Activated T-cell treated with anti-CD3 and anti-CD28 coated beads, Interleukin-2, amount 50 U/mL, for 24 hours (primary cell): ENCODE data around the gene ROGDI.

ENCODE experiments used
- DNase-seq: peaks from one replicate; pipeline ENCODE4 v3.0.0-alpha.2; 2020
- H3K27ac Mint-ChIP-seq: 2 replicates; pipeline ENCODE4 v1.8.0; 2020; ENCODE audit warnings: mild to moderate bottlenecking, mixed read lengths
- H3K27me3 Mint-ChIP-seq: 2 replicates; pipeline ENCODE4 v1.8.0; 2020; ENCODE audit warnings: mixed read lengths
- H3K36me3 Mint-ChIP-seq: 2 replicates; pipeline ENCODE4 v1.8.0; 2020; ENCODE audit warnings: low read depth, mixed read lengths
- H3K4me1 Mint-ChIP-seq: 2 replicates; pipeline ENCODE4 v1.8.0; 2020; ENCODE audit warnings: low read depth, mixed read lengths
- H3K4me3 Mint-ChIP-seq: 2 replicates; pipeline ENCODE4 v1.8.0; 2020; ENCODE audit warnings: mild to moderate bottlenecking, moderate library complexity, mixed read lengths
- H3K9me3 Mint-ChIP-seq: 2 replicates; pipeline ENCODE4 v1.8.0; 2020; ENCODE audit warnings: mixed read lengths

Gene ROGDI, protein sequence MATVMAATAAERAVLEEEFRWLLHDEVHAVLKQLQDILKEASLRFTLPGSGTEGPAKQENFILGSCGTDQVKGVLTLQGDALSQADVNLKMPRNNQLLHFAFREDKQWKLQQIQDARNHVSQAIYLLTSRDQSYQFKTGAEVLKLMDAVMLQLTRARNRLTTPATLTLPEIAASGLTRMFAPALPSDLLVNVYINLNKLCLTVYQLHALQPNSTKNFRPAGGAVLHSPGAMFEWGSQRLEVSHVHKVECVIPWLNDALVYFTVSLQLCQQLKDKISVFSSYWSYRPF

DNA sequence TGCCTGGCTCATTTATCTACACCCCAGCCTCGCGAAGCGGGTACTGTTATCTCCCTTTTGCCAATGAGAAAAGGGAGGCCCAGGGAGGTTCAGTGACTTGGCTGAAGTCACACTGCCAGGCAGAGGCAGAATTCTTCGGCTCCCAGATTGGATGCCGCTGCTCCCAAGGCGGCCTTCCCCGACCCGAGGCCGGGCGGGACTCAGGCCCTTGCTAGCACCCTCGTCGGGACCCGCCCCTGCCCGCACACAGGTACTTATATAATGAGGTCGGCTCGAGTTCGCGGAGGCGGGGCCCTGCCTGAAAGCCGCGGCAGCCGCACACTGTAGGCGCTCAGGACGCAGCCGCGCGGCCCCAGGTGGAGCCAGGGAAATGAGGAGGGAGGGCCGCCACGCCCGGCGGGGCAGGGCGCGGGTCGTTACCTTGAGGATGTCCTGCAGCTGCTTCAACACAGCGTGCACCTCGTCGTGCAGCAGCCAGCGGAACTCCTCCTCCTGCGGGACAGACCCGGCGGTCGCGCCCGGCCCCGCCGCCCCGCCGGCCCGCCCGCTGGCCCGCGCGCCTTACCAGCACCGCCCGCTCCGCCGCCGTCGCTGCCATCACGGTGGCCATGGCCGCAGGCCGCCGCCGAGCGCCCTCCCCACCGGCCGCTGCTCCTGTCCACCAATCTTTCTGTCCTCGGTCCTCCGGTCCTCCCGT is at the start of gene ROGDI:
ROGDI (minus strand) TSS at position 672 of the 697 bp plus-strand sequence; CDS start at position 610, 62 bp downstream.
- Mint-ChIP-seq H3K4me3 (peak within 1 kb of the TSS; percentile 80), H3K9me3 (no peaks in the 10 kb centered on the region), H3K27ac (peak within 1 kb of the TSS; percentile 77), H3K4me1 (peaks cover 17% of the 10 kb centered on the region), H3K27me3 (no peaks in the 10 kb centered on the region), H3K36me3 (peaks cover 29% of the 10 kb centered on the region)
- no peak for DNase-seq

- no peaks in the 10 kb centered on the region for H3K9me3 Mint-ChIP-seq
- H3K4me1 Mint-ChIP-seq: peaks cover 55% of the 10 kb centered on the region
- peaks cover 59% of the 10 kb centered on the region for H3K36me3 Mint-ChIP-seq
- peak overlapping the region; percentile 51 for H3K4me3 Mint-ChIP-seq
- H3K27ac Mint-ChIP-seq: no peak overlapping the region
- H3K27me3 Mint-ChIP-seq: no peaks in the 10 kb centered on the region
- no peak for DNase-seq
Observed at GRCh38 chr16:4850211-4850610, 47.8 kb upstream of the ROGDI start.

GRCh38 chr16:4847774-4848587 is 45.5 kb upstream of the ROGDI start:
- Mint-ChIP-seq H3K4me1 (peaks cover 63% of the 10 kb centered on the region), H3K27me3 (no peaks in the 10 kb centered on the region), H3K9me3 (no peaks in the 10 kb centered on the region), H3K27ac (peak overlapping the region; percentile 89), H3K4me3 (peak overlapping the region; percentile 93), H3K36me3 (peaks cover 57% of the 10 kb centered on the region)
- DNase-seq: no peak

GRCh38 chr16:4846901-4847773 is 44.7 kb upstream of the ROGDI start, which contains the start of the genes GLYR1 and UBN1:
Gene GLYR1, minus strand, starts transcription at chr16:4847288. Its CDS starts 23 bp downstream, at chr16:4847265.
Gene UBN1, plus strand, starts transcription at chr16:4847481. Its CDS starts 5,437 bp downstream, at chr16:4852918.
- peak; percentile 100 for DNase-seq
- Mint-ChIP-seq H3K27me3 (no peaks in the 10 kb centered on the region), H3K27ac (peak within 1 kb of the TSS; percentile 92), H3K4me1 (peaks cover 61% of the 10 kb centered on the region), H3K9me3 (no peaks in the 10 kb centered on the region), H3K4me3 (peak within 1 kb of the TSS; percentile 93), H3K36me3 (peaks cover 58% of the 10 kb centered on the region)

DNA sequence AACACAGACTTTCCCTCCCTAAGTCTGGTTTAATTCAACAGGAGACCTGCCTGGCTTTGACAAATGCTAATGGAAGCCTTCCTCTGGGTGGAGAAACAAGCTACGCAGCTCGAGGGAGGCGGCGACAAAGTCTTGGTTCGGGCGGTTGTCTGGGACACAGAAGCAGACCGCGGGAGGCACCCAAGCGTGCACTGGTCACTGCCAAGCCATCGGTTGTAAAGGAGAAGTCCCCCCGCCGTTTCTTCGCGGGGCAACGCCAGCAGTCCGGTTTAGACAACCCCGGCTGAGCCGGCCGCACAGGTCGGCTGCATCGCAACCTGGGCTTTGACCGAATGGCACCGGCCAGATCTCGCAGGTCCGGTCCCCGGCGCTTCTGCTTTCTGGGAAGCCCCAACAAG is 44.1 kb upstream of the ROGDI start:
- H3K4me1 Mint-ChIP-seq: peaks cover 56% of the 10 kb centered on the region
- H3K36me3 Mint-ChIP-seq: peaks cover 63% of the 10 kb centered on the region
- peak; percentile 48 for DNase-seq

DNA sequence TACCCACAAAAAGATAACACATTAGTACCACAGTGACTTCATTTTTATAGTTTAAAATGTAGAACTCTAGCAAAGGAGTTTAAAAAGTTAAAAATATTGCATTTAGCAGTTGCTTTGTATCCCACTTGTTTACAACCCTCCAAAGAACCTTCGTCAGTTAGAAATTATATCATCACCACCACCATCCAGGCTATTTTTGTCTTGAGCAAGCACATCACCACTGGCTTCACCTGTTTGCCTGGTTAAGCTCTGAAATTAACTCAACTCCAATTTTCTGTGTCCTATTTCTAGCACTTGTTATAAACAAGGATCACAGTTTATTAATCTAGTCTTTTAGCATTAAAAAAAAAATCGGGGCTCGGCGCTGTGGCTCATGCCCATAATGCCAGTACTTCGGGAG is 38.6 kb upstream of the ROGDI start:
- Mint-ChIP-seq H3K27me3 (no peaks in the 10 kb centered on the region), H3K9me3 (no peaks in the 10 kb centered on the region), H3K4me3 (no peak overlapping the region), H3K36me3 (peaks cover 95% of the 10 kb centered on the region), H3K27ac (peak overlapping the region; percentile 59), H3K4me1 (peaks cover 23% of the 10 kb centered on the region)
- no peak for DNase-seq

More for the DNA sequence above, 44.1 kb upstream of the ROGDI start:
- Mint-ChIP-seq H3K27me3 (no peaks in the 10 kb centered on the region), H3K9me3 (no peaks in the 10 kb centered on the region), H3K27ac (peak overlapping the region; percentile 89), H3K4me3 (peak overlapping the region; percentile 93)

DNA sequence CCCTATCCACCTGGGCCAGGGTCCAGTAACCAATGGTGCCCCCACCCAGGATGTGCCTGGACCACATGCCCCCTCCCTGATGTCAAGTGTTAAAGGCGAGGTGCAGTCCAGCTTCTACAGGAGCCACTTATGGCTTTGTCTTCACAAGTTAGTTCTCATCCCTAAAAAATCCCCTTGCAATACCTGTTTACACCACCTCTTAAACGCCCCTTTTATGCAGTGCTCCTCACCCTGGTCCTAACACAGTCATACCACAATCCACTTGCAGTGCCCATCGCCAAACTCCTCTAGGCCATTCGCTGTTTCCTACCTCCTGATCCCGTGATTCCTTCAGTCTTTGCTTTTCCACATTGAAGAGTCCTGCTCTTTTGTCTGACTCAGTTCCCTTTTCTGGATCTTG is 37.5 kb upstream of the ROGDI start:
- H3K27ac Mint-ChIP-seq: peak overlapping the region; percentile 44
- no peaks in the 10 kb centered on the region for H3K27me3 Mint-ChIP-seq
- peaks cover 95% of the 10 kb centered on the region for H3K36me3 Mint-ChIP-seq
- no peak for DNase-seq
- no peaks in the 10 kb centered on the region for H3K9me3 Mint-ChIP-seq
- H3K4me1 Mint-ChIP-seq: peaks cover 16% of the 10 kb centered on the region
- H3K4me3 Mint-ChIP-seq: no peak overlapping the region

GRCh38 chr16:4837733-4838501 is 35.5 kb upstream of the ROGDI start:
- H3K27me3 Mint-ChIP-seq: no peaks in the 10 kb centered on the region
- H3K9me3 Mint-ChIP-seq: no peaks in the 10 kb centered on the region
- H3K4me1 Mint-ChIP-seq: peaks cover 17% of the 10 kb centered on the region
- H3K4me3 Mint-ChIP-seq: no peak overlapping the region
- H3K27ac Mint-ChIP-seq: peak overlapping the region; percentile 59
- DNase-seq: no peak
- peaks cover 97% of the 10 kb centered on the region for H3K36me3 Mint-ChIP-seq

DNA sequence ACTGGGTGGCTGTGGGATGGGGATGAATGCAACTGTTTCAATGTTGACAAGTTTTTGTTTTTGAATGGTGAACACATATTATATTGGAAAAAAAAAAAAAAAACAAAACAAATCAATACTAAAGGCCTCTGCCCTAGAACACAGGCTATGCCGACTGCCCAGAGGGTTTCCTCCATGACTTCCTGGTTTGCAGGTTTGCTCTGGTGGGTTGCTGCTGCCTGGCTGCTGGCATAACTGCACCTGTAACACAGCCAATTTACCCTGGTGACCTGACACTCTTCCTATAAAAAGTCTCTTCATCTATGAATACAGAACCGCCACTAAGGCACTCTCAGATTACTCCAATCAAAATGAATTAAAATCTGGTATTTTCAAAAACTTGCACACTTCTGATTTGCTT is 34.3 kb upstream of the ROGDI start:
- Mint-ChIP-seq H3K9me3 (no peaks in the 10 kb centered on the region), H3K4me1 (peaks cover 17% of the 10 kb centered on the region), H3K36me3 (peaks cover 97% of the 10 kb centered on the region), H3K27ac (peak overlapping the region; percentile 13), H3K4me3 (no peak overlapping the region), H3K27me3 (no peaks in the 10 kb centered on the region)
- DNase-seq: no peak

GRCh38 chr16:4833584-4833983 is 31.2 kb upstream of the ROGDI start:
- DNase-seq: no peak
- no peaks in the 10 kb centered on the region for H3K9me3 Mint-ChIP-seq
- H3K36me3 Mint-ChIP-seq: peaks cover 97% of the 10 kb centered on the region
- H3K27me3 Mint-ChIP-seq: no peaks in the 10 kb centered on the region
- peaks cover 15% of the 10 kb centered on the region for H3K4me1 Mint-ChIP-seq
- no peak overlapping the region for H3K27ac Mint-ChIP-seq
- no peak overlapping the region for H3K4me3 Mint-ChIP-seq

DNA sequence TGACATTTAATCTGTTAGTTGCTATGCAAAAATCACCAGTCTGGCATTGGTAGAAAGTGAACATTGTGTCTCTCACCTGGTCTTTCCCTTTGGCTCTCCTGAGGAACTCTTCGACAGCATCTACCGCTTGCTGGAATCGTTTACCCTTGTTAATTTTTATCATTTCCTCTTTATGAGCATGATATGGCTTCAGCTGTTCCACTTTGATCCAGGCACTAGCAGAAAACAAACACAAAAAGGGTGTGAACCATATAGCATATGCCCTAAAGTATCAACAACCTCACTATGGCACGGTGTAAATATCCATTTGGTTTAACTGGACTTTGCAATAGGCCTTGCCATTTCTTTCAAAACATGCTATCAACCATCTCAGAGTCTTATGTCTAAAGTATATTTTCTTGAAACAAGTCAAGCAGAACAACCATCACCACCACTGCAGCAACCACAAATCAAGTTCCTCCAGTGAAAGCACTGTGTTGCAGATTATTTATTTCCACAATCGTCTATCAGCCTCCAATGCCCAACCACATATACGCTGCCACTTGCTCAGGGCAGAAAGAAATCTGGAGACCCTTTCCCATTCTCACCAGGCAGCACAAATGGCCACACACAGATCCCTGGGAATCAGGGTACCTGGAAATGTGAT is 30.4 kb upstream of the ROGDI start:
- no peaks in the 10 kb centered on the region for H3K9me3 Mint-ChIP-seq
- no peak overlapping the region for H3K27ac Mint-ChIP-seq
- H3K36me3 Mint-ChIP-seq: peaks cover 97% of the 10 kb centered on the region
- H3K27me3 Mint-ChIP-seq: no peaks in the 10 kb centered on the region
- no peak for DNase-seq
- peaks cover 15% of the 10 kb centered on the region for H3K4me1 Mint-ChIP-seq
- H3K4me3 Mint-ChIP-seq: no peak overlapping the region

DNA sequence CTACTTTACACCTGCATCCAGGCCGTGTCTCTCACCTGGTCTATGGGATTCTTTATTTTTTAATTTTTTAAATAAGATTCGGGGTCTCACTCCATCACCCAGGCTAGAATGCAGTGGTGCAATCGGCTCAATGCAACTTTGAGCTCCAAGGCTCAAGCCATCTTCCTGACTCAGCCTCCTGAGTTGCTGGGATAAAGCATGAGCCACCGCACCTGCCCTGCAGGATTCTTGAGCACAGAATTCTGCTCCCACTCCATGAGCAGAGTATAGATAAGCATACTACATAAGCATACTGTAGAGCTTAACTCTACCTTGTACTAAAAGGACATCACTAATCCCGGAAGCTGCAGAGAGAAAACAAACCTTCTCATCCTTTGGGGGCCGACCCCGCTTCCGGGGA is 29.2 kb upstream of the ROGDI start:
- Mint-ChIP-seq H3K36me3 (peaks cover 99% of the 10 kb centered on the region), H3K27ac (no peak overlapping the region), H3K4me3 (no peak overlapping the region), H3K9me3 (no peaks in the 10 kb centered on the region), H3K27me3 (no peaks in the 10 kb centered on the region), H3K4me1 (peaks cover 15% of the 10 kb centered on the region)
- no peak for DNase-seq

GRCh38 chr16:4830408-4830807 is 28.0 kb upstream of the ROGDI start:
- no peaks in the 10 kb centered on the region for H3K27me3 Mint-ChIP-seq
- H3K4me3 Mint-ChIP-seq: no peak overlapping the region
- no peak for DNase-seq
- H3K4me1 Mint-ChIP-seq: peaks cover 11% of the 10 kb centered on the region
- peaks cover 96% of the 10 kb centered on the region for H3K36me3 Mint-ChIP-seq
- no peaks in the 10 kb centered on the region for H3K9me3 Mint-ChIP-seq
- peak overlapping the region; percentile 10 for H3K27ac Mint-ChIP-seq
